Neutrophil (primary cell): ENCODE measurements around the gene FCF1.

Experiments used
- H3K27ac ChIP-seq: fragments of 200-600 bp; sonication (generic); 2 replicates; pipeline ENCODE4 v1.5.1; 2016; ENCODE audit warnings: mild to moderate bottlenecking, moderate library complexity
- H3K27me3 ChIP-seq: fragments of 200-600 bp; sonication (generic); 2 replicates; pipeline ENCODE4 v1.6.0; 2016; ENCODE audit warnings: mild to moderate bottlenecking
- H3K36me3 ChIP-seq: fragments of 200-600 bp; sonication (generic); 2 replicates; pipeline ENCODE4 v1.5.1; 2017
- H3K4me1 ChIP-seq, 2 experiments: fragments of 200-600 bp in 1 of 2; sonication (generic) in 1 of 2; 1 replicate in 1 of 2; 2 replicates in 1 of 2; pipeline versions ENCODE4 v1.5.1 to v1.6.1; 2013 to 2016; ENCODE audit warnings: low read depth in 1 of 2, low read length in 1 of 2, mild to moderate bottlenecking in 1 of 2, moderate library complexity in 1 of 2; ENCODE audit not compliant: control insufficient read depth in 1 of 2, insufficient read depth in 1 of 2
- H3K4me3 ChIP-seq, 2 experiments: fragments of 200-600 bp in 1 of 2; sonication (generic) in 1 of 2; 1 replicate in 1 of 2; 2 replicates in 1 of 2; pipeline ENCODE4 v1.5.1; 2013 to 2016; ENCODE audit warnings: low read depth in 1 of 2, low read length in 1 of 2, mild to moderate bottlenecking in 1 of 2, moderate library complexity in 1 of 2
- H3K9me3 ChIP-seq: fragments of 200-600 bp; sonication (generic); 2 replicates; pipeline ENCODE4 v1.5.1; 2016
- TF ChIP-seq, protein P1 (sequence below): fragments of 200-600 bp; sonication (generic); IDR thresholded peaks from 2 replicates; pipeline ENCODE4 v1.5.1; 2016; ENCODE audit warnings: antibody characterized with exemption

The FCF1 gene

GRCh38 chr14:74682169-74682952 lies 30.6 kb upstream of the FCF1 start:
- TF ChIP-seq, protein P1, sequence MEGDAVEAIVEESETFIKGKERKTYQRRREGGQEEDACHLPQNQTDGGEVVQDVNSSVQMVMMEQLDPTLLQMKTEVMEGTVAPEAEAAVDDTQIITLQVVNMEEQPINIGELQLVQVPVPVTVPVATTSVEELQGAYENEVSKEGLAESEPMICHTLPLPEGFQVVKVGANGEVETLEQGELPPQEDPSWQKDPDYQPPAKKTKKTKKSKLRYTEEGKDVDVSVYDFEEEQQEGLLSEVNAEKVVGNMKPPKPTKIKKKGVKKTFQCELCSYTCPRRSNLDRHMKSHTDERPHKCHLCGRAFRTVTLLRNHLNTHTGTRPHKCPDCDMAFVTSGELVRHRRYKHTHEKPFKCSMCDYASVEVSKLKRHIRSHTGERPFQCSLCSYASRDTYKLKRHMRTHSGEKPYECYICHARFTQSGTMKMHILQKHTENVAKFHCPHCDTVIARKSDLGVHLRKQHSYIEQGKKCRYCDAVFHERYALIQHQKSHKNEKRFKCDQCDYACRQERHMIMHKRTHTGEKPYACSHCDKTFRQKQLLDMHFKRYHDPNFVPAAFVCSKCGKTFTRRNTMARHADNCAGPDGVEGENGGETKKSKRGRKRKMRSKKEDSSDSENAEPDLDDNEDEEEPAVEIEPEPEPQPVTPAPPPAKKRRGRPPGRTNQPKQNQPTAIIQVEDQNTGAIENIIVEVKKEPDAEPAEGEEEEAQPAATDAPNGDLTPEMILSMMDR: no peak
- Histone ChIP-seq H3K4me1 (peaks cover 48 to 52% of the 10 kb centered on the region in 2 experiments), H3K36me3 (peaks cover 43% of the 10 kb centered on the region), H3K4me3 (peak overlapping the region in 1 of 2 experiments; percentile 51), H3K27me3 (no peaks in the 10 kb centered on the region), H3K9me3 (no peaks in the 10 kb centered on the region), H3K27ac (peak overlapping the region; percentile 85)

- H3K4me1 ChIP-seq: peaks cover 48 to 55% of the 10 kb centered on the region in 2 experiments
- H3K27ac ChIP-seq: peak overlapping the region; percentile 85
- H3K9me3 ChIP-seq: no peaks in the 10 kb centered on the region
- H3K4me3 ChIP-seq: peak overlapping the region; percentile 39 to 51
- H3K36me3 ChIP-seq: peaks cover 48% of the 10 kb centered on the region
- TF ChIP-seq, protein P1: no peak
- no peaks in the 10 kb centered on the region for H3K27me3 ChIP-seq
Observed at GRCh38 chr14:74683406-74683805, 29.5 kb upstream of the FCF1 start.

GRCh38 chr14:74684434-74684833 lies 28.5 kb upstream of the FCF1 start:
- H3K27ac ChIP-seq: peak overlapping the region; percentile 85
- H3K9me3 ChIP-seq: no peaks in the 10 kb centered on the region
- H3K36me3 ChIP-seq: peaks cover 49% of the 10 kb centered on the region
- H3K4me3 ChIP-seq: peak overlapping the region; percentile 39 to 51
- TF ChIP-seq, protein P1: peak; percentile 28
- peaks cover 48 to 55% of the 10 kb centered on the region in 2 experiments for H3K4me1 ChIP-seq
- no peaks in the 10 kb centered on the region for H3K27me3 ChIP-seq

DNA sequence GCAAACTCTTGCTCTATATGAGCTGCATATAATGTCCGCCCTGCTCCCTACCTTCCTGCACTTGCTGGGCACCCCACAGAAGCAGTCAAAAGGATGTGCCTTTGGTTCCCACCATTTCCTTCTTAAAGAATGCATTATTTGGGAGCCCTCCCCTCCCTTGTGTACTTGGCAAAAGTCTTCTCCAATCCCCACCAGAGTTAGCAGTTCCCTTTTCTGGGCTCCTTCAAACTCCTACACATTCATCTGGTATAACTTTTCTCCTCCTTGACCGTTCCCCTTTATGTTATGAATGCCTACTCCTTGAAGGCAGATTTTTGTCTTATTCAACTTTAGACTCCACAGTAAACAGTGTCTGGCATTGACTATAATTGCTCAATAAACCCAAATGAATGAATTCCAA lies 27.9 kb upstream of the FCF1 start:
- Histone ChIP-seq H3K36me3 (peaks cover 51% of the 10 kb centered on the region), H3K4me3 (peak overlapping the region; percentile 39 to 51), H3K27ac (peak overlapping the region; percentile 85), H3K27me3 (no peaks in the 10 kb centered on the region), H3K4me1 (peaks cover 48 to 55% of the 10 kb centered on the region in 2 experiments), H3K9me3 (no peaks in the 10 kb centered on the region)
- TF ChIP-seq, protein P1: no peak

GRCh38 chr14:74685921-74686678 lies 26.8 kb upstream of the FCF1 start:
- Histone ChIP-seq H3K27ac (peak overlapping the region; percentile 85), H3K4me3 (no peak overlapping the region), H3K4me1 (peaks cover 51 to 55% of the 10 kb centered on the region in 2 experiments), H3K9me3 (no peaks in the 10 kb centered on the region), H3K36me3 (peaks cover 54% of the 10 kb centered on the region), H3K27me3 (no peaks in the 10 kb centered on the region)
- TF ChIP-seq, protein P1: no peak
